ENCODE results near the gene CADM2.

CADM2 gene

DNA sequence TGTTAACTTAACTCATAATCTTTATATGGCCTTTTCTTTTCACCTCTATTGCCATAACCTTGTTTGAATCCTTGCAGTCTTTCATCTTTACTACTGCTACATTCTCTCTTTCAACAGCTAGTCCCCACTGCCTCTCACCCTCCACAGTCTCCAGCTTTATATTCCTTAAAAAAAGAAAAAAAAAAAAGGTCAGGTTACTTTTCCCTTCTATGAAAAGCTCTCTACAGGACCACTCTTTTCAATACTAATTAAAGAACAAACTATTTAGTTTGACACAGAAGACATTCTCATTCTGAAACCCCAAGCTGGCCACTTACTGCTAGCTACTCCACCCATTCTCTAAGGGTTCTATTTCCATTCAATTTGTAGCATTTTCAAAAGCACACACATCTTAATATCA, 25.6 kb downstream of the CADM2 start:
- DNase-seq (ENCODE audit: low read depth): no peak

- DNase-seq (ENCODE audit: low read depth): no peak
Observed at GRCh38 chr3:84985795-84986194, 27.0 kb downstream of the CADM2 start.

DNA sequence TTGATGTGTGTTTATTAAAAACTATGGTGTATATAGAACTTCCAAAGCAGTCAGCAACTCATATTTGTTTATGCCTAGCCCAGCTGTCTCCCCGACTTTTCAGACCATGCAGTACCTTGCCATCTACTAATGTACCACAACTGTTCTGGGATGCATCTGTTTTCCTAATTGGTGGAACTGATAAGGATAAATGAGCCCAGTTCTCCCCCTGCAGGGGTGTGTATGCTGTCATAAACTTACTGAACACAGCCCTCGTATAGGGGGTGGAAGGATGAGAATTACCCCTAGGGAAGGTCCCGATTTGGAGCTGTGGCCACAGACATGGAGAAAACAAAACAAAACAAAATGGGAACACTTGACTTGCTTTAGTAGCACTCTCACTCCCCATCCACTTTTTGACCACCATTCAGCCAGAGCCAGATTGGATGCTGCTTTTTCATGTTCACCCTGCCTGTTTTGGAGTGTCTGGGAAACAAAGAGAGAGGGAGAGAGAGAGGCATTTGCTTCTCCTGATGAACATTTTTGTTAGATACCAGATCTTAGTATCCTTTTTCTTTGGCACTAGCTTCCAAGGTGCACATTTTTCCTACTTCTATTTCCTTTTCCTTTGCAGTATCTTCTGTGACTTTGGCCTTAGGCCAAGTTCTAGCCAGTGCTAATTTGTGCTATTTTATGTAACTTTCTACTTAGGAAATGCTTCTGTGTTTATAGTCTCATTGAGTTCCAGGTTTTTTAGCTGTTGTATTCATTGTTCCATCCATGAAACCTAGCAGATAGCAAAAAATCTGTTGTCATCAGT, 29.1 kb downstream of the CADM2 start:
- no peak for DNase-seq (ENCODE audit: low read depth)

DNA sequence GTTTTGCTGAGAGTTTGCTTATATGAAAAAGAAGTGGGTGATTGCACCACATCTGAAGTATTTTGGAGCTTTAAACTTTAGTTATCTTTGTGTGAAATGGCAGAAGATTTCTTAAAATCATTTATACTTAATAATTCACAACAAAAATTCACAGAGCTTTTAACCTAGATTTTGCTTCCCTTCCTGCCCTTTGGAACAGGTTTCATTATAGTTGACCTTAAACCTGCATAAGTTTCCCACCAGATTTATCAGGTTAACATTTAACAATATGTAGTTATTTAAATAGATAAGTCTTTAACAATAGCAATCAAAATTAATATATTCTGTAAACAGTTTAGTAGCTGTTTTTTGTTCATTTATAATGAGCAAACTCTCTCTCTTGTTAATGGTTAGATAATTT, 30.3 kb downstream of the CADM2 start:
- DNase-seq (ENCODE audit: low read depth): no peak

DNA sequence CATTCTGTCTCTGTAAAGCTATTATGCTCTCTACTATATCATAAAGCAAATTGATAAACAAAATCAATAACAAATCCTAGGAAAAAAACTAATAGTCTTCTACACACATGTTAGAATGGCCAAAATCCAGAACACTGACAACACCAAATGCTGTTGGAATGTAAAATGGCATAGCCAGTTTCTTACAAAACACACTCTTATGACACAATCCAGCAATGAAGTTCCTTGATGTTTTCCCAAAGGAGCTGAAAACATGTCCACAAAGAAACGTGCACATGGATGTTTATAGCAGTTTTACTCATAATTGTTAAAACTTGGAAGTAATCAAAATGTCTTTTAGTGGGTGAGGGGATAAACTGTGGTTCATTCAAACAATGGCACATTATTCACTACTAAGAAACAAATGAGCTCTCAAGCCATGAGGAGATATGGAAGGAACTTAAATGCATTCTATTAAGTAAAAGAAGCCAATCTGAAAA, 32.7 kb downstream of the CADM2 start:
- no peak for DNase-seq (ENCODE audit: low read depth)

GRCh38 chr3:84993956-84994355, 35.2 kb downstream of the CADM2 start:
- DNase-seq (ENCODE audit: low read depth): no peak

DNA sequence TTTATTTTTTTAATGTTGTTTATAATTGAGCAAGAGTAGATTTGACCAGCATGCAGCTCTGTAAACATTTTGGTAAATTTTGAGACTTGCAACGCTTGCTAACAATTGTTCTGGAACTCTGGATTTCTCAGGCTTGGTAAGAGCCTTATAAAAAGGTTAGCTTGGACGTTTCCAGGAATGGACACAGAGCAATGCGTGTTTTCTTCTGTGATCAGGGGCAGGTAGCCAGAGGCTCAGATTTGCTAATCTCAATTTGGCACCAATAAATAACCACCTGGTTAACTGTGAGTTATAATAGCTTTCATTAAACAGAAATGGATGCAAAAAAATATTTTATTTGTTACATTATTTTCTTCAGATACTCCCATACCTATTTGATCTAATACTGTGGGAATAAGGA, 39.8 kb downstream of the CADM2 start:
- no peak for DNase-seq (ENCODE audit: low read depth)

GRCh38 chr3:85003479-85003878, 44.7 kb downstream of the CADM2 start:
- no peak for DNase-seq (ENCODE audit: low read depth)

- no peak for DNase-seq (ENCODE audit: low read depth)
Observed at GRCh38 chr3:85004147-85004546, 45.4 kb downstream of the CADM2 start.

DNA sequence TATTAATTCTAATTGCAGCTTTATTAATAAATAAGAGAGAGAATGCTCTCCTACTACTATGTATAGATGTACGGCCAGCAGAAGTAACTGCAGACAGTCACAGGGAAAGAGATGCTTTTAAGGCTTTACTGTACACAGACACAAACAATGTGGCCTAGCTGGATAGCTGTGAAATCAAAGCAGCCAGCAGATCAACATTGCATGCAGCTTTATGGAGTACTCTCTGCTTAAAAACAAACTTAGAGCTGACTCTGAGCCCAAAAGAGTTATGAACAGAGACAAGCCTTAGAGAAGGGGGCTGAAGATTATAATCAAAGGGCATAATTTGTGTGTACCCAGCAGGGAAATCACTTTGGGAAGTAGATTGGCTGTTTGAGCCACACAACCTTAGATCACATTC, 47.2 kb downstream of the CADM2 start:
- no peak for DNase-seq (ENCODE audit: low read depth)

DNA sequence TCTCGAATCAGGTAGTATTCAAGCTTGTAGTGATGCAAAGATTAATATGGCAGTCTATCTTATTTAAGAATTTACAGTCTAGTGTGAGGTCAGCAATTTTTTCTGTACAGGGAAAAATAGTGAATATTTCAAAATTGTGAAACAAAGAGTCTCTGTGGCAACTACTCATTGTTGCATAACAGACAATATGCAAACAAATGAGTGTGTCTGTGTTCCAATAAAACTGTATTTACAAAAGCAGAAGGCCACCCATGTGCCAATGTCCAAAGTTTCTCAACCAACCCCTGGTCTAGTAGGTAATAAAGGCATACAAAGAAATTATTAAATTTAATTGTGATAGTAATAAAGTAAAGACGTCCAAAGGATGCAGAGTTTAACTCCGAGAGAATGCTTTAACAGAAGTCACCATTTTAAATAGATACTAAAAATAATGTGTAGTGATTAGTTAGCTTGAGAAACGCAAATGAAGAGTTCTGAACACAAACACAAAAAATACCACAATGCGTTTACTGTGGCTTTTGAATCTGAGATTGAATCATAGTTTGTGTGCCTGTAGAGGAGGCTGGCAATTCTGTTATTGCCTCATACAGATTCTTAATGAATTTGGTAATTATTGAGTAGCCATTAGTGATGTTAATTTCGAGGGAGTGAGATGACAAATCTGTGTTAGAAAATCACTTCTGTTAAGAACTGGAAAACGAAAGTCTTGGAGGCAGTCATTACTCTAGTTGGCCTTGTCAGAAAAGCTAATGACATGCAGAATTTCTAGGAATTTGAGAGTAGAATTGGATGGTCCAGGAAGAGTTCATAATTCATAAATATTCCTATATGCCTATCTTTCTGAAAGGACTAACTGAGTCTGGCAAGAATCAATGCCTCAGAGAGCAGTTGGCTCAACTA, 48.7 kb downstream of the CADM2 start:
- no peak for DNase-seq (ENCODE audit: low read depth)

GRCh38 chr3:85020828-85021227, 62.0 kb downstream of the CADM2 start:
- no peak for DNase-seq (ENCODE audit: low read depth)

DNA sequence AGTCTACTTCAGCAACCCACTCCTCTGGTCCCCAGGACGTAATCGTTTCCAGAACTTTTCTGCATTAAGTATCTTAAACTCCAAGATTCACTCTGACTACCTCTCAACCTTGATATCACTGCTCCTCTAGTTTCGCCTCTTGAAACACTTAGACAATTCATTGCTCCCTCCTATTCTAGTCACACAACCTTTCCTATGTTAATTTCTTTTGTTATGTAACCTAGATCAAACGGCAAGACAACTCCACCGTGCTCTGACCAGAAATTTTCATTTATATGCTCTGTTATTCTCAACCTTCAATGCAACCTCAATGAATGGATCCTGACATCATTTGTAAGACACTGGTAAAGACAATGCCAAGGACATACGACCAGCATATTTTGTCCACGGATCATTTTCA, 71.3 kb downstream of the CADM2 start:
- DNase-seq (ENCODE audit: low read depth): no peak

DNA sequence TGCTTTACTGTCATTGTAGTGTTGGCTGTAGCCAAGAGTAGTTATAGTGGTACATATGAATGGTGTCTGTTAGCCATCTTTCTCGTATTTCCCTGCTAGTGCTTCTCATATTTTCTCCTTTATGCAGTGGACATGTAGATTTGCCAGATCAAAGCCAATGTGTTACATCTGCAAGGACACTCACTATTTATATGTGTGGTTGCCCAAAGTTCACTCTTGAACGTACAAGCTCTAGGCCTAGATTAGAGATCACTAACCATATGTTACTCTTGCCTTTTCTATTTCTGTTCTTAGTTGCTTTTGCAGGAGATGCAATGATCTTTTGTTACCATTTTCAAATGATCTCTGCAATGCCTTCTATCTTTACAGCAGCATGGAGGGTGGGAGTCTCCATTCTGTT, 78.4 kb downstream of the CADM2 start:
- no peak for DNase-seq (ENCODE audit: low read depth)

- DNase-seq (ENCODE audit: low read depth): no peak
Observed at GRCh38 chr3:85041001-85041400, 82.2 kb downstream of the CADM2 start.

- no peak for DNase-seq (ENCODE audit: low read depth)
Observed at GRCh38 chr3:85041562-85042055, 82.8 kb downstream of the CADM2 start.

DNA sequence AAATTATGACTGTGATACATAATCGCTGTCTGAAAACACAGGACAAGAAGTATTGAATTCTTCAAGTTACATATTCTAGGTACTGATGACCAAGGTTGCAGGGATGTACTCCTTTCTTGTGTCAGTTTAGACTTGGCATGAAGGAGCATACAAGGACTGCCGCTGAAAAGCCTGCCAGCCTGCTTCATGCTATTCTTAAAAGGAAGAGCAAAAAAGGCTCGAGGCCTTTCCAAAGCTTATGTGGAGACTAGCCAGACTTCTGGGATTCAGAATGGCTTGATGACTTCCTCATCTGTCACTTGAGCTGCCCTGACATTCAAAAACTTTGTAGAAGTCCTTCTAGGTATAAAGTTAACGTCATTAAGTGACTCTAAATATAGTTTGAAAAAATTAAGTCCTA, 92.0 kb downstream of the CADM2 start:
- no peak for DNase-seq (ENCODE audit: low read depth)

- no peak for DNase-seq (ENCODE audit: low read depth)
Observed at GRCh38 chr3:85051786-85052185, 93.0 kb downstream of the CADM2 start.

DNA sequence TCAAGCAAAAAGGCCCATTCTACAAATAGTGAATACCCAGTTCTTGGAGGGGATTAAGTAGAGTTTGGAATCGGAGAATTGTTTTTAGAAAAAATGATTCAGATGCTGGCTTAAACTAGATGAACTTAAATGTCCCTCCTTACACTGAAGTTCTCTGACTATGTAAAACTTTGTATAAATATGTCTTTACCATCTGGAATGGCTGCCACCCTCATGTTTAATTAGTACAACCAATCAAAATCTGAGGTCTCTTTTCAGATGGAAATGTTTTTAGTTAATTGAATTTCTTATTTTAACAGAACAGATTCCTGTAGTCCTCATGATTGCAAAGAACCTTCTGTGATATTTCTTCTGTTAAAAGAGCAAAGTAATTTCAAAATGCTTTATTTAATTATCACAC, 94.8 kb downstream of the CADM2 start:
- no peak for DNase-seq (ENCODE audit: low read depth)

DNA sequence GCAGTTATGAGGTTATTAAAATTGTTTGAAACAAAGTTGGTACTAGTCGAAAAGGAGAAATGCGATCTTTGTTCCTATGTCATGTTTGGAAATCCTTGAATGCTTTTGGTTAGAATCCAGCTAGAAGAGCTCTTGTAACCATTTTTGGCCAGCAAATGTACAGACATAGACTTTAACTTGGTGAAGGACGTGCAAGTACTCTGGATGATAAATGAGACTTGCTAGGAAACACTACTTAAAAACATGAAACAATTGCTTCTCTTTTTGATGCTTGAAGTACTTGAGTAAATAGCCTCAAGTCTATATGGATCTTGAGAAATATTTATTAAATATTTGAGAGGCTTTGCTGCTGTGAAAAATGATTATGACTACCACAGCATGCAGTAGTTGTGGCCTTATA, 95.8 kb downstream of the CADM2 start:
- no peak for DNase-seq (ENCODE audit: low read depth)

- DNase-seq (ENCODE audit: low read depth): no peak
Observed at GRCh38 chr3:85068911-85069310, 110.1 kb downstream of the CADM2 start.

GRCh38 chr3:85074003-85074402, 115.2 kb downstream of the CADM2 start:
- no peak for DNase-seq (ENCODE audit: low read depth)

DNA sequence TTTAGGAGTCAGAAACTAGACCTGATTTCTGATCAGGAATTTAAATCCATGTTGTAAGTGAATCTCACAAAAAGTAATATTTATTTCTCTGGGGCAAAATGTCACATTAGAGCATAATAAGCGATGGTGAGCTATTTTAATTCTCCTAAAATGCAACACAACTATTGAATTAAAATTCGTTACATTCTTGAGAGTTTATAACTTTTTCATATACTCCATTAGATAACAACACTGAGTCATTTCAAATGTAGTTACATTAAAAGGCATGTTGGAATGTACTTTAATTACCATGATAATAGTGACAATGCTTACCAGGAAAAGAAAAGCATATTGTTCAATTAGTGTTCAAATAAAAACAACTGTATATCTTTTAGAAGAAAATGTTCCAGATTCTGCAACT, 116.9 kb downstream of the CADM2 start:
- no peak for DNase-seq (ENCODE audit: low read depth)
